ENCODE results near the gene TEX2. TPM values are rescaled to one million over a fixed set of nuclear protein-coding genes. Genes with fewer than 3 reads are reported as not detected.

TEX2 gene
- total and polyA plus RNA-seq, 2 experiments from 2014 or later = 7.5 to 17.7 TPM

- no peak for TF ChIP-seq ZNF462 (CRISPR knock-in tag; IDR thresholded peaks at IDR 0.05)
- TF ChIP-seq CTCF (conservative IDR thresholded peaks at IDR 0.05; ENCODE audit: low read depth in 2 of 2) = no peak
- TF ChIP-seq STAT1 (IDR thresholded peaks at IDR 0.05; ENCODE audit: unreplicated experiment) = no peak
- TF ChIP-seq NANOG (IDR thresholded peaks at IDR 0.05; ENCODE audit: borderline replicate concordance) = no peak
- TF ChIP-seq JUNB (IDR thresholded peaks at IDR 0.05; ENCODE audit: unreplicated experiment) = no peak
- no peak for TF ChIP-seq CREB1 (CRISPR knock-in tag; IDR thresholded peaks at IDR 0.05; ENCODE audit: low read depth)
- TF ChIP-seq REST (IDR thresholded peaks at IDR 0.05; ENCODE audit: unreplicated experiment) = no peak
- TF ChIP-seq EZH2phosphoT487 (IDR thresholded peaks at IDR 0.05; ENCODE audit: unreplicated experiment) = no peak
Observed at GRCh38 chr17:64115822-64116534, 147.1 kb downstream of the TEX2 start (continued).
